CD14-positive monocyte (primary cell): ENCODE measurements around the gene COL12A1. TPM values are rescaled to one million over a fixed set of nuclear protein-coding genes. Genes with fewer than 3 reads are reported as not detected.

ENCODE experiments used
- DNase-seq, 3 donors: peaks; one replicate each; pipeline ENCODE4 v3.0.0-alpha.2; 2011 to 2022
- H2AFZ ChIP-seq: 2 replicates; pipeline ENCODE4 v1.6.0; 2012; ENCODE audit warnings: mild to moderate bottlenecking, low read depth, low read length, inconsistent platforms; ENCODE audit not compliant: insufficient read depth, poor library complexity, severe bottlenecking
- H3K27ac ChIP-seq, 2 donors: 1 replicate in 1 of 2; 2 replicates in 1 of 2; pipeline ENCODE4 v1.5.1; 2012 to 2013; ENCODE audit warnings: low read length in 2 of 2, control low read depth in 1 of 2, inconsistent platforms in 1 of 2, low read depth in 1 of 2, mild to moderate bottlenecking in 1 of 2
- H3K27me3 ChIP-seq, 2 donors: one replicate each; pipeline versions ENCODE4 v1.6.0 to v1.6.1; 2011 to 2013; ENCODE audit warnings: low read length in 2 of 2; ENCODE audit not compliant: control insufficient read depth in 2 of 2, insufficient read depth in 2 of 2
- H3K36me3 ChIP-seq, 2 donors: replicated peaks in 1 of 2; 1 replicate in 1 of 2; 2 replicates in 1 of 2; pipeline versions ENCODE4 v1.5.1 to v1.6.1; 2012 to 2013; ENCODE audit warnings: low read length in 2 of 2, control low read depth in 1 of 2, inconsistent platforms in 1 of 2, mild to moderate bottlenecking in 1 of 2; ENCODE audit not compliant: insufficient read depth in 2 of 2, control insufficient read depth in 1 of 2
- H3K4me1 ChIP-seq, 2 donors: 1 replicate in 1 of 2; 2 replicates in 1 of 2; pipeline versions ENCODE4 v1.5.1 to v1.6.1; 2012 to 2013; ENCODE audit warnings: low read length in 2 of 2, control low read depth in 1 of 2, inconsistent platforms in 1 of 2, mild to moderate bottlenecking in 1 of 2, moderate library complexity in 1 of 2; ENCODE audit not compliant: insufficient read depth in 2 of 2, control insufficient read depth in 1 of 2
- H3K4me2 ChIP-seq: replicated peaks from 2 replicates; pipeline ENCODE3; 2012; ENCODE audit warnings: low read length, moderate library complexity, mild to moderate bottlenecking; ENCODE audit not compliant: poor library complexity, severe bottlenecking; ENCODE audit errors: extremely low read depth
- H3K4me3 ChIP-seq, 3 experiments: fragments of 200-600 bp in 1 of 3; sonication (generic) in 1 of 3; replicated peaks in 1 of 3; 1 replicate in 2 of 3; 2 replicates in 1 of 3; pipeline ENCODE4 v1.5.1; 2011 to 2013; ENCODE audit warnings: low read length in 3 of 3, mild to moderate bottlenecking in 3 of 3, control low read depth in 2 of 3, low read depth in 2 of 3, inconsistent platforms in 1 of 3, moderate library complexity in 1 of 3
- H3K79me2 ChIP-seq: 2 replicates; pipeline ENCODE4 v1.6.0; 2012; ENCODE audit warnings: mild to moderate bottlenecking, control low read depth, inconsistent platforms, low read length, moderate library complexity; ENCODE audit not compliant: insufficient read depth
- H3K9ac ChIP-seq: 2 replicates; pipeline ENCODE4 v1.6.0; 2017; ENCODE audit warnings: low read length, mild to moderate bottlenecking; ENCODE audit not compliant: insufficient read depth, poor library complexity, severe bottlenecking
- H3K9me3 ChIP-seq, 2 donors: replicated peaks in 1 of 2; 1 replicate in 1 of 2; 2 replicates in 1 of 2; pipeline versions ENCODE4 v1.5.1 to v1.6.1; 2012 to 2013; ENCODE audit warnings: low read length in 2 of 2, control low read depth in 1 of 2; ENCODE audit not compliant: control insufficient read depth in 1 of 2, insufficient read depth in 1 of 2
- H4K20me1 ChIP-seq: 2 replicates; pipeline ENCODE4 v1.6.0; 2012; ENCODE audit warnings: mild to moderate bottlenecking, low read length, control low read depth, moderate library complexity; ENCODE audit not compliant: insufficient read depth
- H3K27ac Mint-ChIP-seq, 7 donors: one replicate each; pipeline ENCODE4 v1.8.0; 2020; ENCODE audit warnings: mild to moderate bottlenecking in 7 of 7, mixed read lengths in 7 of 7, moderate library complexity in 6 of 7, inconsistent platforms in 2 of 7
- H3K27me3 Mint-ChIP-seq, 3 donors: one replicate each; pipeline ENCODE4 v1.8.0; 2021 to 2022; ENCODE audit warnings: low read depth in 3 of 3, mild to moderate bottlenecking in 3 of 3, mixed read lengths in 3 of 3, moderate library complexity in 3 of 3, inconsistent platforms in 1 of 3
- H3K36me3 Mint-ChIP-seq, 2 donors: one replicate each; pipeline ENCODE4 v1.8.0; 2020; ENCODE audit warnings: mixed read lengths in 2 of 2, inconsistent platforms in 1 of 2, mild to moderate bottlenecking in 1 of 2
- H3K4me1 Mint-ChIP-seq: one replicate; pipeline ENCODE4 v1.8.0; 2020; ENCODE audit warnings: mild to moderate bottlenecking, mixed read lengths
- H3K4me3 Mint-ChIP-seq, 2 donors: one replicate each; pipeline ENCODE4 v1.8.0; 2020; ENCODE audit warnings: mild to moderate bottlenecking in 2 of 2, mixed read lengths in 2 of 2, moderate library complexity in 1 of 2
- H3K9me3 Mint-ChIP-seq, 7 donors: one replicate each; pipeline ENCODE4 v1.8.0; 2020 to 2022; ENCODE audit warnings: mixed read lengths in 7 of 7, mild to moderate bottlenecking in 6 of 7, moderate library complexity in 6 of 7, inconsistent platforms in 2 of 7
- WGBS: methylation state at CpG from one replicate; pipeline ENCODE4 v1.1.5; 2013; ENCODE audit warnings: missing lambda C conversion rate; ENCODE audit not compliant: insufficient coverage; 5-methylcytosine and 5-hydroxymethylcytosine counted together
- intact Hi-C, 2 donors: fragments of 100-400 bp; cut with micrococcal nuclease; formaldehyde crosslinking; loops; one replicate each; pipeline versions ENCODE4 v1.15.0 to v1.15.1; 2023
- polyA plus RNA-seq, 3 donors: library from polyadenylated mRNA; depleted of rRNA in 1 of 3; unstranded in 2 of 3; stranded (reverse) in 1 of 3; fragments of 300-500 nt in 2 of 3; fragments of >200 nt in 1 of 3; fragmentation: Illumina TruSeq in 2 of 3; gene quantifications; 1 replicate in 2 of 3; 2 replicates in 1 of 3; pipeline ENCODE4 v1.2.3, GENCODE V29; 2012 to 2021
- TF ChIP-seq, protein P1 (sequence below): fragments of 200-600 bp; IDR thresholded peaks from one replicate; pipeline ENCODE4 v1.8.0; 2022; ENCODE audit warnings: antibody characterized with exemption, mild to moderate bottlenecking

Gene COL12A1
- polyA plus RNA-seq, 3 donors: not detected

DNA sequence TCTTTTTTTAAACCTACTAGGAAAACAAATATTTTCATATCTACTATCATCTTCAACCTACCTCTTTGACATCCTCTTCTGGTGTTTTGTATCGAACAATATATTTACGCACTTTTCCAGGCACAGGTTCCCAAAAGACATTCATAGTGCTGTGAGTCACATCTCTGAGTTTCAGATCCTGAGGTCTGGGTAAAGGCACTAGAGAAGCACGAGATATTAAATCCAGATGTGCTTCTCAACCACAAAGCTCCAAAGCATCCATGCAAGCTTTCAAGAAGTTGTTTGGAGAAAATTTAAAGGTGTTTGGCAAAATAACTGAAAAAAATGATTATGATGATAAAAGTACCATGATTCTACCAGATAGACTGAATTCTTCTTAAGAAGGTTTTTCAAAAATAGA lies 62.7 kb downstream of the COL12A1 start:
- no peak for DNase-seq
- Mint-ChIP-seq H3K36me3 (no peaks in the 10 kb centered on the region), H3K27ac (no peak overlapping the region), H3K27me3 (no peaks in the 10 kb centered on the region), H3K4me3 (no peak overlapping the region), H3K9me3 (no peaks in the 10 kb centered on the region), H3K4me1 (no peaks in the 10 kb centered on the region)
- WGBS: 92% methylated on average over 2 of the region's 3 CpGs
- no peaks in the 10 kb centered on the region for H3K27me3 ChIP-seq
- no peak overlapping the region for H3K4me3 ChIP-seq
- no peaks in the 10 kb centered on the region for H3K4me1 ChIP-seq
- H2AFZ ChIP-seq: no peak overlapping the region
- H3K27ac ChIP-seq: no peak overlapping the region
- no peaks in the 10 kb centered on the region for H3K79me2 ChIP-seq
- H3K9me3 ChIP-seq: no peaks in the 10 kb centered on the region
- no peaks in the 10 kb centered on the region for H3K36me3 ChIP-seq
- no peak overlapping the region for H3K4me2 ChIP-seq
- no peaks in the 10 kb centered on the region for H4K20me1 ChIP-seq
- intact Hi-C loops: no loop called here
- no peak overlapping the region for H3K9ac ChIP-seq
- TF ChIP-seq, protein P1, sequence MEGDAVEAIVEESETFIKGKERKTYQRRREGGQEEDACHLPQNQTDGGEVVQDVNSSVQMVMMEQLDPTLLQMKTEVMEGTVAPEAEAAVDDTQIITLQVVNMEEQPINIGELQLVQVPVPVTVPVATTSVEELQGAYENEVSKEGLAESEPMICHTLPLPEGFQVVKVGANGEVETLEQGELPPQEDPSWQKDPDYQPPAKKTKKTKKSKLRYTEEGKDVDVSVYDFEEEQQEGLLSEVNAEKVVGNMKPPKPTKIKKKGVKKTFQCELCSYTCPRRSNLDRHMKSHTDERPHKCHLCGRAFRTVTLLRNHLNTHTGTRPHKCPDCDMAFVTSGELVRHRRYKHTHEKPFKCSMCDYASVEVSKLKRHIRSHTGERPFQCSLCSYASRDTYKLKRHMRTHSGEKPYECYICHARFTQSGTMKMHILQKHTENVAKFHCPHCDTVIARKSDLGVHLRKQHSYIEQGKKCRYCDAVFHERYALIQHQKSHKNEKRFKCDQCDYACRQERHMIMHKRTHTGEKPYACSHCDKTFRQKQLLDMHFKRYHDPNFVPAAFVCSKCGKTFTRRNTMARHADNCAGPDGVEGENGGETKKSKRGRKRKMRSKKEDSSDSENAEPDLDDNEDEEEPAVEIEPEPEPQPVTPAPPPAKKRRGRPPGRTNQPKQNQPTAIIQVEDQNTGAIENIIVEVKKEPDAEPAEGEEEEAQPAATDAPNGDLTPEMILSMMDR: no peak

GRCh38 chr6:75142721-75143120 lies 63.1 kb downstream of the COL12A1 start:
- DNase-seq: no peak
- H3K36me3 ChIP-seq: no peaks in the 10 kb centered on the region
- H3K9ac ChIP-seq: no peak overlapping the region
- Mint-ChIP-seq H3K27ac (no peak overlapping the region), H3K36me3 (no peaks in the 10 kb centered on the region), H3K4me3 (no peak overlapping the region), H3K27me3 (no peaks in the 10 kb centered on the region), H3K4me1 (no peaks in the 10 kb centered on the region), H3K9me3 (no peaks in the 10 kb centered on the region)
- whole genome bisulfite sequencing: 94% methylated on average over 2 of the region's 2 CpGs
- no peak overlapping the region for H3K4me3 ChIP-seq
- no peak overlapping the region for H2AFZ ChIP-seq
- no peaks in the 10 kb centered on the region for H3K27me3 ChIP-seq
- intact Hi-C loops: no loop called here
- no peak overlapping the region for H3K27ac ChIP-seq
- H3K9me3 ChIP-seq: no peaks in the 10 kb centered on the region
- H3K4me1 ChIP-seq: no peaks in the 10 kb centered on the region
- H3K79me2 ChIP-seq: no peaks in the 10 kb centered on the region
- H3K4me2 ChIP-seq: no peak overlapping the region
- TF ChIP-seq, protein P1: no peak
- no peaks in the 10 kb centered on the region for H4K20me1 ChIP-seq
